H1 (cell line): Measurements from ENCODE around the gene BAIAP2. TPM values are rescaled to one million over a fixed set of nuclear protein-coding genes. Genes with fewer than 3 reads are reported as not detected.

Source experiments
- CTCF ChIA-PET: fragments of 300-600 bp; sonication (Branson Sonifier 250); formaldehyde crosslinking; loops from one replicate; lab custom pipeline; 2021; ENCODE audit not compliant: partially characterized antibody; lab: Charles Lee
- POLR2A ChIA-PET: fragments of 300-600 bp; sonication (Branson Sonifier 250); formaldehyde crosslinking; loops from one replicate; lab custom pipeline; 2021; ENCODE audit warnings: inconsistent platforms; ENCODE audit not compliant: partially characterized antibody; lab: Charles Lee
- DNase-seq, 2 experiments: peaks; one replicate each; pipeline versions ENCODE4 v3.0.0 to v3.0.0-alpha.2; 2010 to 2022; ENCODE audit warnings: low spot score in 2 of 2, low read depth in 1 of 2, mixed read lengths in 1 of 2
- FAIRE-seq: peaks from 2 replicates; lab custom pipeline; 2011; peaks lifted over from hg19 to GRCh38; lab: Jason Lieb, UNC
- H2AFZ ChIP-seq: 2 replicates; pipeline ENCODE4 v1.8.1; 2012; ENCODE audit warnings: low read length, inconsistent platforms
- H2AK5ac ChIP-seq: 2 replicates; pipeline ENCODE4 v1.6.1; 2013; ENCODE audit warnings: low read depth, low read length
- H2BK120ac ChIP-seq: replicated peaks from 2 replicates; pipeline ENCODE3; 2013; ENCODE audit warnings: low read depth, low read length, inconsistent platforms
- H2BK12ac ChIP-seq: 2 replicates; pipeline ENCODE4 v1.6.1; 2013; ENCODE audit warnings: low read depth, low read length
- H2BK15ac ChIP-seq: 2 replicates; pipeline ENCODE4 v1.6.1; 2013; ENCODE audit warnings: low read length
- H2BK20ac ChIP-seq: 2 replicates; pipeline ENCODE4 v1.6.1; 2013; ENCODE audit warnings: low read length
- H2BK5ac ChIP-seq: 2 replicates; pipeline ENCODE4 v1.6.1; 2013; ENCODE audit warnings: low read depth, low read length
- H3K14ac ChIP-seq: 2 replicates; pipeline ENCODE4 v1.6.1; 2013; ENCODE audit warnings: inconsistent platforms; ENCODE audit not compliant: insufficient read length
- H3K18ac ChIP-seq: 2 replicates; pipeline ENCODE4 v1.6.1; 2013; ENCODE audit warnings: low read length; ENCODE audit errors: extremely low read depth
- H3K23ac ChIP-seq: 2 replicates; pipeline ENCODE4 v1.6.1; 2013; ENCODE audit warnings: inconsistent platforms; ENCODE audit not compliant: insufficient read length
- H3K23me2 ChIP-seq: 2 replicates; pipeline ENCODE4 v1.6.1; 2013; ENCODE audit warnings: low read depth, low read length
- H3K27ac ChIP-seq: 2 replicates; pipeline ENCODE4 v1.6.1; 2011; ENCODE audit warnings: low read depth, low read length, inconsistent platforms
- H3K27me3 ChIP-seq, 4 experiments: replicated peaks in 1 of 4; 1 replicate in 1 of 4; 2 replicates in 3 of 4; pipeline versions ENCODE4 v1.6.1 to v1.8.1; 2011 to 2013; ENCODE audit warnings: low read length in 3 of 4, mild to moderate bottlenecking in 3 of 4, inconsistent platforms in 2 of 4, mixed read lengths in 2 of 4, moderate library complexity in 1 of 4; ENCODE audit not compliant: control insufficient read depth in 3 of 4, insufficient read depth in 3 of 4; ENCODE audit errors: extremely low read depth in 1 of 4
- H3K36me3 ChIP-seq, 4 experiments: 2 replicates each; pipeline versions ENCODE4 v1.6.1 to v1.8.1; 2011 to 2013; ENCODE audit warnings: mild to moderate bottlenecking in 4 of 4, low read length in 3 of 4, moderate library complexity in 2 of 4, control low read depth in 1 of 4, inconsistent platforms in 1 of 4; ENCODE audit not compliant: insufficient read depth in 4 of 4, control insufficient read depth in 2 of 4
- H3K4ac ChIP-seq: replicated peaks from 2 replicates; pipeline ENCODE3; 2013; ENCODE audit warnings: low read length, low read depth, mixed read lengths, inconsistent platforms; ENCODE audit not compliant: insufficient read length
- H3K4me1 ChIP-seq, 4 experiments: replicated peaks in 1 of 4; 1 replicate in 1 of 4; 2 replicates in 3 of 4; pipeline versions ENCODE4 v1.6.1 to v1.8.1; 2011 to 2013; ENCODE audit warnings: low read length in 3 of 4, inconsistent platforms in 2 of 4, mixed read lengths in 1 of 4; ENCODE audit not compliant: insufficient read depth in 4 of 4, control insufficient read depth in 3 of 4
- H3K4me2 ChIP-seq, 2 experiments: 2 replicates each; pipeline versions ENCODE4 v1.6.1 to v1.8.1; 2011 to 2013; ENCODE audit warnings: low read depth in 2 of 2, low read length in 2 of 2, control low read depth in 1 of 2, inconsistent platforms in 1 of 2, mild to moderate bottlenecking in 1 of 2; ENCODE audit not compliant: insufficient read depth in 1 of 2
- H3K4me3 ChIP-seq, 4 experiments: fragments of 200-600, 300-600 bp in 1 of 4; sonication (generic), shearing (Covaris generic), sonication (Bioruptor Twin) in 1 of 4; 2 replicates each; pipeline versions ENCODE4 v1.5.1 to v1.8.1; 2011 to 2016; ENCODE audit warnings: low read length in 4 of 4, low read depth in 3 of 4, control low read depth in 2 of 4, inconsistent platforms in 2 of 4, mild to moderate bottlenecking in 2 of 4, mixed read lengths in 1 of 4, moderate library complexity in 1 of 4; ENCODE audit not compliant: insufficient read depth in 2 of 4; ENCODE audit errors: extremely low read depth in 1 of 4
- H3K56ac ChIP-seq: replicated peaks from 2 replicates; pipeline ENCODE3; 2013; ENCODE audit warnings: low read depth, mild to moderate bottlenecking, mixed read lengths, low read length, inconsistent platforms; ENCODE audit not compliant: insufficient read length
- H3K79me1 ChIP-seq: 2 replicates; pipeline ENCODE4 v1.6.1; 2013; ENCODE audit warnings: low read depth, low read length, control low read depth
- H3K79me2 ChIP-seq, 2 experiments: 2 replicates each; pipeline versions ENCODE4 v1.6.1 to v1.8.1; 2012 to 2013; ENCODE audit warnings: low read length in 2 of 2, mild to moderate bottlenecking in 2 of 2, inconsistent platforms in 1 of 2; ENCODE audit not compliant: insufficient read depth in 2 of 2, control insufficient read depth in 1 of 2
- H3K9ac ChIP-seq, 4 experiments: replicated peaks in 1 of 4; 1 replicate in 1 of 4; 2 replicates in 3 of 4; pipeline versions ENCODE4 v1.6.1 to v1.8.1; 2011 to 2013; ENCODE audit warnings: low read depth in 3 of 4, low read length in 3 of 4, control low read depth in 2 of 4, mild to moderate bottlenecking in 2 of 4, moderate library complexity in 2 of 4, inconsistent platforms in 1 of 4; ENCODE audit errors: extremely low read depth in 1 of 4
- H3K9me3 ChIP-seq, 2 experiments: 2 replicates each; pipeline versions ENCODE4 v1.6.1 to v1.8.1; 2012 to 2013; ENCODE audit warnings: mild to moderate bottlenecking in 2 of 2, moderate library complexity in 2 of 2, control low read depth in 1 of 2, inconsistent platforms in 1 of 2, low read depth in 1 of 2, low read length in 1 of 2, mixed read lengths in 1 of 2; ENCODE audit not compliant: insufficient read depth in 2 of 2
- H4K20me1 ChIP-seq, 2 experiments: replicated peaks in 1 of 2; 2 replicates each; pipeline versions ENCODE3 to v1.8.1; 2011 to 2013; ENCODE audit warnings: inconsistent platforms in 2 of 2, low read length in 2 of 2, mild to moderate bottlenecking in 1 of 2; ENCODE audit not compliant: insufficient read depth in 2 of 2, control insufficient read depth in 1 of 2
- H4K5ac ChIP-seq: 2 replicates; pipeline ENCODE4 v1.6.1; 2013; ENCODE audit warnings: low read length, low read depth, mixed read lengths, inconsistent platforms; ENCODE audit not compliant: insufficient read length
- H4K8ac ChIP-seq: 2 replicates; pipeline ENCODE4 v1.8.0; 2013; ENCODE audit warnings: mild to moderate bottlenecking, moderate library complexity, low read length, inconsistent platforms; ENCODE audit not compliant: insufficient read depth; ENCODE audit errors: extremely low read depth
- H4K91ac ChIP-seq: replicated peaks from 2 replicates; pipeline ENCODE3; 2013; ENCODE audit warnings: low read length, mixed read lengths, inconsistent platforms; ENCODE audit not compliant: insufficient read length
- ASH2L ChIP-seq: fragments of 200-600, 300-600 bp; sonication (generic); IDR thresholded peaks from one replicate; pipeline ENCODE4 v1.7.1; 2017; ENCODE audit warnings: low read length
- BCL11A ChIP-seq, 2 experiments: IDR thresholded peaks; one replicate each; pipeline ENCODE4 v1.6.1; 2011; ENCODE audit warnings: low read depth in 2 of 2, low read length in 2 of 2, mild to moderate bottlenecking in 2 of 2
- CREB1 ChIP-seq: IDR thresholded peaks from 2 replicates; pipeline ENCODE4 v1.6.1; 2012; ENCODE audit warnings: inconsistent platforms
- E2F6 ChIP-seq: IDR thresholded peaks from 2 replicates; pipeline ENCODE4 v1.6.1; 2012; ENCODE audit warnings: inconsistent platforms
- EP300 ChIP-seq, 2 experiments: IDR thresholded peaks; 1 replicate in 1 of 2; 2 replicates in 1 of 2; pipeline ENCODE4 v1.6.1; 2011 to 2012; ENCODE audit warnings: low read depth in 2 of 2, low read length in 2 of 2, mild to moderate bottlenecking in 2 of 2, borderline replicate concordance in 1 of 2, inconsistent platforms in 1 of 2, moderate library complexity in 1 of 2
- JUN ChIP-seq: IDR thresholded peaks from 2 replicates; pipeline ENCODE4 v1.6.1; 2011; ENCODE audit warnings: low read depth, mild to moderate bottlenecking, improper control_type of control experiment, low read length
- NANOG ChIP-seq: IDR thresholded peaks from 2 replicates; pipeline ENCODE4 v1.6.1; 2011; ENCODE audit warnings: low read length, low read depth, mild to moderate bottlenecking, inconsistent platforms; ENCODE audit not compliant: insufficient read depth, poor library complexity, severe bottlenecking
- PHF8 ChIP-seq: fragments of 200-600 bp; sonication (generic); conservative IDR thresholded peaks from 2 replicates; pipeline ENCODE4 v1.7.1; 2012; ENCODE audit warnings: low read depth, mild to moderate bottlenecking, inconsistent platforms, low read length, moderate library complexity
- SIX5 ChIP-seq: IDR thresholded peaks from 2 replicates; pipeline ENCODE4 v1.6.1; 2011; ENCODE audit warnings: mild to moderate bottlenecking, low read depth, low read length
- SP1 ChIP-seq: IDR thresholded peaks from 2 replicates; pipeline ENCODE4 v1.6.1; 2011; ENCODE audit warnings: low read depth, low read length
- SP4 ChIP-seq: IDR thresholded peaks from 2 replicates; pipeline ENCODE4 v1.6.1; 2012; ENCODE audit warnings: low read length, inconsistent platforms
- WGBS, 2 experiments: shearing (Covaris generic) in 1 of 2; methylation state at CpG; one replicate each; pipeline versions ENCODE4 v1.1.6 to v1.1.7; 2013 to 2015; ENCODE audit warnings: low lambda C conversion rate in 2 of 2, mixed read lengths in 2 of 2, inconsistent platforms in 1 of 2, low coverage in 1 of 2, missing lambda C conversion rate in 1 of 2; ENCODE audit not compliant: insufficient replicate concordance in 2 of 2, insufficient coverage in 1 of 2, insufficient read length in 1 of 2; ENCODE audit errors: extremely low coverage in 1 of 2, missing lambda C conversion rate in 1 of 2; 5-methylcytosine and 5-hydroxymethylcytosine counted together
- polyA plus RNA-seq, 7 experiments: library from polyadenylated mRNA; depleted of rRNA in 3 of 7; stranded (reverse) in 5 of 7; unstranded in 2 of 7; fragments of >200 nt in 5 of 7; fragments of 200-250 nt in 2 of 7; gene quantifications; 1 replicate in 5 of 7; 2 replicates in 1 of 7; 4 replicates in 1 of 7; pipeline versions ENCODE4 v1.2.1 to v1.2.3, GENCODE V29; 2011 to 2013; ENCODE audit warnings: missing spikeins in 2 of 7, mixed read lengths in 2 of 7
- total RNA-seq: library from RNA; stranded (reverse); fragmentation: NEBNext Ultra II Directional; extraction: Animal tissue kit (Norgen Biotek cat#: 25700); gene quantifications from 2 replicates; pipeline ENCODE4 v1.2.1, GENCODE V29; 2021
- TF ChIP-seq, protein P1 (sequence below): IDR thresholded peaks from 2 replicates; pipeline ENCODE4 v1.6.1; 2011; ENCODE audit warnings: low read depth, mild to moderate bottlenecking, low read length; ENCODE audit not compliant: insufficient read depth

Gene BAIAP2
- total and polyA plus RNA-seq, 2 of the 8 experiments (the other 6 are each of a cell fraction or from before 2014, with no cell fraction given), result 10.0 to 22.8 TPM

GRCh38 chr17:81058263-81058871, 23.4 kb downstream of the BAIAP2 start:
- H4K20me1 ChIP-seq, result peaks cover 0 to 6% of the 10 kb centered on the region in 2 experiments
- H3K23ac ChIP-seq, result no peak overlapping the region
- H2BK15ac ChIP-seq, result no peak overlapping the region
- no peak overlapping the region for H2AK5ac ChIP-seq
- H3K27me3 ChIP-seq, result no peaks in the 10 kb centered on the region
- H2BK12ac ChIP-seq, result no peak overlapping the region
- DNase-seq, result no peak
- H2BK120ac ChIP-seq, result no peak overlapping the region
- no peak for FAIRE-seq
- H4K8ac ChIP-seq, result no peak overlapping the region; the same call in 1 of the 2 replicates
- H3K36me3 ChIP-seq, result no peaks in the 10 kb centered on the region
- H4K91ac ChIP-seq, result no peak overlapping the region
- H2AFZ ChIP-seq, result no peak overlapping the region
- WGBS, 2 experiments, result 79% methylated on average over 23 of the region's 23 CpGs; no CpG with 5 or more reads in 1 of the 2 experiments
- no peaks in the 10 kb centered on the region for H3K23me2 ChIP-seq
- H3K56ac ChIP-seq, result no peak overlapping the region
- H4K5ac ChIP-seq, result no peak overlapping the region
- H3K4me2 ChIP-seq, result no peak overlapping the region
- no peak overlapping the region for H3K4ac ChIP-seq
- no peak overlapping the region for H3K9ac ChIP-seq
- no peak overlapping the region for H2BK20ac ChIP-seq
- no peak overlapping the region for H2BK5ac ChIP-seq
- ChIA-PET POLR2A (interaction anchor here (0.6 to 1.6 kb wide), 5 partner anchors 11 to 497 kb away, joined by 3 to 4 read pairs (median 3); partner anchors contain the start of gene BAIAP2), CTCF (interaction anchor here (0.6 to 5.0 kb wide), 5 partner anchors 9 to 429 kb away, joined by 3 to 21 read pairs (median 6); no protein-coding TSS in a partner anchor)
- H3K18ac ChIP-seq, result no peak overlapping the region
- no peaks in the 10 kb centered on the region; the same call in 1 of the 2 replicates for H3K79me1 ChIP-seq
- no peaks in the 10 kb centered on the region for H3K79me2 ChIP-seq
- no peaks in the 10 kb centered on the region; a peak in 1 of 7 replicates for H3K4me1 ChIP-seq
- H3K27ac ChIP-seq, result no peak overlapping the region
- TF ChIP-seq CREB1 (no peak), JUN (no peak), EP300 (IDR thresholded peaks at IDR 0.05; ENCODE audit: borderline replicate concordance in 1 of 2, low read depth in 2 of 2, low read length in 2 of 2) (no peak), E2F6 (no peak), NANOG (no peak), PHF8 (no peak), ASH2L (no peak), SP1 (no peak), SIX5 (no peak), BCL11A (IDR thresholded peaks at IDR 0.05; ENCODE audit: low read depth in 2 of 2, low read length in 2 of 2) (no peak), SP4 (no peak)
- TF ChIP-seq, protein P1, sequence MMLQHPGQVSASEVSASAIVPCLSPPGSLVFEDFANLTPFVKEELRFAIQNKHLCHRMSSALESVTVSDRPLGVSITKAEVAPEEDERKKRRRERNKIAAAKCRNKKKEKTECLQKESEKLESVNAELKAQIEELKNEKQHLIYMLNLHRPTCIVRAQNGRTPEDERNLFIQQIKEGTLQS, result no peak
- H3K4me3 ChIP-seq, result no peak overlapping the region
- H3K14ac ChIP-seq, result no peak overlapping the region
- H3K9me3 ChIP-seq, result no peaks in the 10 kb centered on the region
